Ovary (tissue), 3 donors: Measurements from ENCODE around the gene PODXL.

ENCODE experiments used
- EP300 ChIP-seq: sonication (generic); formaldehyde crosslinking; IDR thresholded peaks from one replicate; pipeline ENCODE4 v1.6.1; 2017; ENCODE audit warnings: antibody characterized with exemption
- POLR2A ChIP-seq: fragments of 450-650 bp; IDR thresholded peaks from one replicate; pipeline ENCODE4 v1.6.1; 2017; ENCODE audit warnings: antibody characterized with exemption, mild to moderate bottlenecking, moderate library complexity
- TF ChIP-seq, protein P1 (sequence below), 3 donors: fragments of 450-650 bp in 2 of 3; fragments of 200-600 bp in 1 of 3; IDR thresholded peaks; one replicate each; pipeline versions ENCODE4 v1.5.1 to v1.8.0; 2016 to 2022; ENCODE audit warnings: antibody characterized with exemption in 3 of 3, mild to moderate bottlenecking in 1 of 3
- donor health status: DM: no; HTN: no; CAD: no.

DNA sequence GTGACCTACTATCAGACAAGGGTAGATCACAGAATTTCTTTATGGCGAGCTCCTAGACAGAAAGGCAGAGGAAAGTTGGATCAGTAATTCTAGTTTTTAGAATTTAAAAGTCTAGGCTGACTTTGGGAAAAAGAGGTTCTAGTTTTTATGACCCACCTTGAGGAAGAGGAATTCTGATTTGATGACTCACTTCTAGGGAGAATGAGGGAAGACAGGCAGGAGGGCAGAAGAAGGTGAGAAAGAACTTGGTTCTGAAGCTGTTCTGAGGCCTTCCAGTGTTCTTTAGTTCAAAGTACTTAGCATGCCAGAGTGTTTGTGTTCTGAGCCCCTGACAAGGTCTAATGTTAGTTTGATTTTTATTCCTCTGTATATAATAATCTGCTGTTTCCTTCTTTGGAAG lies 97.2 kb downstream of the PODXL start:
- TF ChIP-seq, protein P1, sequence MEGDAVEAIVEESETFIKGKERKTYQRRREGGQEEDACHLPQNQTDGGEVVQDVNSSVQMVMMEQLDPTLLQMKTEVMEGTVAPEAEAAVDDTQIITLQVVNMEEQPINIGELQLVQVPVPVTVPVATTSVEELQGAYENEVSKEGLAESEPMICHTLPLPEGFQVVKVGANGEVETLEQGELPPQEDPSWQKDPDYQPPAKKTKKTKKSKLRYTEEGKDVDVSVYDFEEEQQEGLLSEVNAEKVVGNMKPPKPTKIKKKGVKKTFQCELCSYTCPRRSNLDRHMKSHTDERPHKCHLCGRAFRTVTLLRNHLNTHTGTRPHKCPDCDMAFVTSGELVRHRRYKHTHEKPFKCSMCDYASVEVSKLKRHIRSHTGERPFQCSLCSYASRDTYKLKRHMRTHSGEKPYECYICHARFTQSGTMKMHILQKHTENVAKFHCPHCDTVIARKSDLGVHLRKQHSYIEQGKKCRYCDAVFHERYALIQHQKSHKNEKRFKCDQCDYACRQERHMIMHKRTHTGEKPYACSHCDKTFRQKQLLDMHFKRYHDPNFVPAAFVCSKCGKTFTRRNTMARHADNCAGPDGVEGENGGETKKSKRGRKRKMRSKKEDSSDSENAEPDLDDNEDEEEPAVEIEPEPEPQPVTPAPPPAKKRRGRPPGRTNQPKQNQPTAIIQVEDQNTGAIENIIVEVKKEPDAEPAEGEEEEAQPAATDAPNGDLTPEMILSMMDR (IDR thresholded peaks at IDR 0.05): no peak
- no peak for TF ChIP-seq EP300
- no peak for TF ChIP-seq POLR2A
